Tracheal epithelial cell (primary cell): ENCODE data around the gene KRT25. TPM values are rescaled to one million over a fixed set of nuclear protein-coding genes. Genes with fewer than 3 reads are reported as not detected.

ENCODE experiments used
- total RNA-seq: library from RNA; depleted of rRNA; stranded (reverse); fragments of >200 nt; gene quantifications from 2 replicates; pipeline ENCODE4 v1.2.1, GENCODE V29; 2014

Gene KRT25, protein sequence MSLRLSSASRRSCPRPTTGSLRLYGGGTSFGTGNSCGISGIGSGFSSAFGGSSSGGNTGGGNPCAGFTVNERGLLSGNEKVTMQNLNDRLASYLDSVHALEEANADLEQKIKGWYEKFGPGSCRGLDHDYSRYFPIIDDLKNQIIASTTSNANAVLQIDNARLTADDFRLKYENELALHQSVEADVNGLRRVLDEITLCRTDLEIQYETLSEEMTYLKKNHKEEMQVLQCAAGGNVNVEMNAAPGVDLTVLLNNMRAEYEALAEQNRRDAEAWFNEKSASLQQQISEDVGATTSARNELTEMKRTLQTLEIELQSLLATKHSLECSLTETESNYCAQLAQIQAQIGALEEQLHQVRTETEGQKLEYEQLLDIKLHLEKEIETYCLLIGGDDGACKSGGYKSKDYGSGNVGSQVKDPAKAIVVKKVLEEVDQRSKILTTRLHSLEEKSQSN
- total RNA-seq: not detected in 2 replicates

GRCh38 chr17:40755231-40755630 lies at the start of gene KRT25:
KRT25 (minus strand) TSS chr17:40755331; CDS start chr17:40755271, 60 bp downstream.

DNA sequence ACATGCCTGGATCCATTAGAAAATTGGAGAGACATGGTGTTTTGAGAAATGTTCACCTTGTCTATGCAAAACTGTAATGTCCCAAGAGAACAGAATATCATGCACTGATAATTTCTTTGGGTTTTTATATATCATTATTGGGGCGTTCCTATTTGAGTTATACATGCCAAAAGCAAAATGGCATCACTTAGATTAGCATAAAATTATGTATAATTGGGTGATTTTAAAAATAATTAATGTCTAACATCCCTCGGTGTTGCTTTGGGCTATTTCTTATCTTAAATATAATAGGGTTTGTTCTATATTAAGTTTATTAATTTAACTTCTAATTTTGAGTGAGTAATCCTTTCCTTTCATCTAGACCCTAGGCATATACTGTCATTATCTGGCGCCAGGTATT lies 44.7 kb upstream of the KRT25 start, which contains the start of gene KRT28:
Gene KRT28 (minus strand): TSS at position 101 of the 400 bp plus-strand sequence. CDS start 66 bp downstream, at position 35.

DNA sequence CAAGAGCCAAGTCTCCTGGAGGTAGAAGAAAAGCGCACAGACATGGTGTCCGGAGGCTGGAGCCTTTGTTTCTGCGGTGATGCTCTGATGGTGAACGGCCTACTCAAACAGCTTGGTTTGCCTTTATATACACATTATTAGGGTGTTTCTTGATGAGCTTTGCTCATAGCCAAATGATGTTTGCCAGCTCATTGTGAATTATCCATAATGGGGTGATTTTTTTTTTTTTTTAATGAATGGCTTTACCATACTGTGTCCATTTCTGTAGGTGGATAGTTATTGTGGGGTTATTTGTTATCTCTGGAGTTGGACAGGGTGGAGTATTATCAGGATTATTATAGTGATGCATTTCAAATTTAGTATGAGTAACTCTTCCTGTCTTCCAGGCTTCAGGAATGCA lies 27.3 kb upstream of the KRT25 start, which contains the start of gene KRT27:
Gene KRT27 (minus strand): TSS at position 101 of the 400 bp plus-strand sequence. CDS start 57 bp downstream, at position 44.

DNA sequence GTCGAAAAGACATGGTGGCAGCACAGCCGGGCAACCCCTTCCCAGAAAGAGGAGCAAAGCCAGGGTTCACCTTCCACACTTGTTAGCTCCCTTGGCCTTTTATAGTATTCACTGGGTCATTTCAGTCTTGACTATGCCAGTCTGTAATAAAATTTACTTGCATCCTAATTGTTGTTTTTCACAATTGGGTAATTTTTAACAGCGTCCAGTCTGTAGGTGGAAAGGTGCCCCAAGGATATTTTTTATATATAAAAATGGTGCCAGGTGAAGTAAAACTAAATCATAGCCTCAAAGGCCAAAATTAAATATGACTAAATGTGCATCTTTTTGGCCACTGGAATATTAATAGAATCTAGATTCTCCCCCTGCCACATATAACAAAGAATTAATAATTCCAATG lies 17.0 kb upstream of the KRT25 start, which contains the start of gene KRT26:
Gene KRT26 (minus strand): TSS at position 101 of the 400 bp plus-strand sequence. CDS start 88 bp downstream, at position 13.

DNA sequence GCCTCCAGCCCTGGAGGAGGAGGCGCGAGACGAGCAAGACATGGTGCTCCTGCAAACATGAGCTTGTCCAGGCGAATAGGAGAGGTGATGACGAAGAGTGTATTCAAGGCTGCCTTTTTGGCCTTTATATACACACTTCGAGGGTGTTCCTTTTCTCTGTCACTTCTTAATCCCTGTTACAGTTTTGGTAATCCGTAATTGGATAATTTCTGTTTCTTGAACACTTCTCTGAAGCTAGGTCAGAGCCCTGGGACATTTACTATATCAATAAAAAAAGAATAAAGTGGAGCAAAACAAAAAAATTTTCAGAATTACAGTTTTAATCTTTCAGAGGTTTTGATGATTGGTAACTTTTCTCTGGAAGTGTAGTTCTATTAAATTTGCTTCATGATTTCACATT lies 51.5 kb downstream of the KRT25 start, which contains the start of gene KRT24:
Gene KRT24 (minus strand): TSS at position 101 of the 400 bp plus-strand sequence. CDS start 59 bp downstream, at position 42.

Other genes with a start within 250 kb of the KRT25 start
- gene CCR7, start 189.9 kb downstream of the KRT25 start, total RNA-seq: not detected in 2 replicates
- gene SMARCE1, start 107.5 kb downstream of the KRT25 start, total RNA-seq: 55.7 and 57.5 TPM in 2 replicates
- gene KRT222, start 90.2 kb downstream of the KRT25 start, total RNA-seq: not detected in 2 replicates
- 0.21 TPM in 1 of 2 replicates, not detected in the other for gene KRT24, start 51.6 kb downstream of the KRT25 start, total RNA-seq
- gene KRT26, start 16.9 kb upstream of the KRT25 start, total RNA-seq: not detected in 2 replicates
- not detected in 2 replicates for gene KRT27, start 27.2 kb upstream of the KRT25 start, total RNA-seq
- not detected in 2 replicates for gene KRT28, start 44.6 kb upstream of the KRT25 start, total RNA-seq
- gene KRT10, start 67.3 kb upstream of the KRT25 start, total RNA-seq: 2.3 and 2.9 TPM in 2 replicates
- gene KRT12, start 111.9 kb upstream of the KRT25 start, total RNA-seq: not detected in 2 replicates
- gene KRT20, start 129.9 kb upstream of the KRT25 start, total RNA-seq: not detected in 2 replicates
- 7.2 and 148 TPM in 2 replicates for gene KRT23, start 182.3 kb upstream of the KRT25 start, total RNA-seq
- gene KRT39, start 211.6 kb upstream of the KRT25 start, total RNA-seq: not detected in 2 replicates
- gene KRT40, start 229.0 kb upstream of the KRT25 start, total RNA-seq: not detected in 2 replicates
- not detected in 2 replicates for gene KRTAP3-3, start 238.8 kb upstream of the KRT25 start, total RNA-seq
- gene KRTAP3-2, start 244.6 kb upstream of the KRT25 start, total RNA-seq: not detected in 2 replicates